HG03159 (cell line): ENCODE results near the gene LENG9.

ENCODE experiments used
- ATAC-seq: cut with Tn5 transposase; IDR thresholded peaks from one replicate; pipeline ENCODE4 v1.9.1; 2021; ENCODE audit warnings: mild to moderate bottlenecking, moderate library complexity; ENCODE audit not compliant: unreplicated experiment

Gene LENG9

DNA sequence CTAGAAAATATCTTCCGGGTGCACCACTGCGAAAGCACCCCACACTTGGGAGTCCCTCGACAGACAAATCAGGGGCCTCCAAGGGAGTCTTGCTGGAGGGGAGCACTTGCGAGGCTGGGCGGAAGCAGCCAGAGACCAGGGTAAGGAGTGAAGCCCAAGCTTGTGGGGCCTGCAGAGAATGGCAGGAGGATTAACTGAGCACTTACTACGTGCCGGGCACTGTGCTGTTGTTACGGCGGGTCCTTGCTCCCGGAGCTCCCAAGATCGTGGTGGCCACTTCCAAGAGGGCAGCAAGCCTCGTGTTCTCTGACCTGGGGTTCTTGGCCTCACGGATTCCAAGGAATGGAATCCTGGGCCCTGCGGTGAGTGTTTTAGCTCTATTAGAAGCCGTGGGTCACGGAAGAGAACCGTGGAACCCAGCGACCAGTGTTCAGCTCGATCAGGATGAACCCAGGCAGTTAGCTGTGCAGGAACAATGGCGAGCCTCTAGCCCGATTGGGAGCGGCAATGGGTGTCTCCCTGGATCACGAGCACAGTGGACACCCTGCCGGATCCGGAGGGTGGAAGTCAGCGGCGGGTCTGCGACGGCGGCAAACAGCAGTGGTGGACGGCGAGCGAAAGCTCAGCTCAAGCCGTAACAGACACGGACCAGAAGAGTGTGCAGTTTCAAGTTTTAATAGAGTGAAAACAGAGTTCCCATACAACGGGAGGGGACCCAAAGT lies 38.8 kb downstream of the LENG9 start:
- no peak for ATAC-seq

GRCh38 chr19:54424201-54424600 lies 39.4 kb downstream of the LENG9 start:
- no peak for ATAC-seq

GRCh38 chr19:54422136-54422535 lies 41.4 kb downstream of the LENG9 start:
- ATAC-seq = no peak

DNA sequence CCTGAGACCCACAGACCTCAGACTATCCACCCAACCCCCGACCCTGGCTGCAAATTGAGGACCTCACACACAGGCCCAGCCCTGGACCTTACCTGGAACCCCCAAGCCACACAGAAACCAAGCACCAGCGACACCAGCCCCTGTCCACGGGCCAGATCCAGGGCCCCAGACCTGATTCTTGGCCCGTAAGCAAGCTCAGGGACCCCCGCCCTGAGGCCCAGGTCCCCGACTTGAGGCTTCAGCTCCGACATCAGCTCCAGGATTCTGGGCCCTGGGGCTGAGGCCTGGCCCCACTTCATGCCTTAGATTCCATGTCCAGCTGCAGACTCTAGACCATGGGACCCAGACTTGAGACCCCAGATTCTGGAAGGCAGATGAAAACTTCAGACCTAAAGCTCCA lies 42.1 kb downstream of the LENG9 start:
- ATAC-seq = no peak

- no peak for ATAC-seq
These were observed 42.4 kb downstream of the LENG9 start for GRCh38 chr19:54421169-54421516.

DNA sequence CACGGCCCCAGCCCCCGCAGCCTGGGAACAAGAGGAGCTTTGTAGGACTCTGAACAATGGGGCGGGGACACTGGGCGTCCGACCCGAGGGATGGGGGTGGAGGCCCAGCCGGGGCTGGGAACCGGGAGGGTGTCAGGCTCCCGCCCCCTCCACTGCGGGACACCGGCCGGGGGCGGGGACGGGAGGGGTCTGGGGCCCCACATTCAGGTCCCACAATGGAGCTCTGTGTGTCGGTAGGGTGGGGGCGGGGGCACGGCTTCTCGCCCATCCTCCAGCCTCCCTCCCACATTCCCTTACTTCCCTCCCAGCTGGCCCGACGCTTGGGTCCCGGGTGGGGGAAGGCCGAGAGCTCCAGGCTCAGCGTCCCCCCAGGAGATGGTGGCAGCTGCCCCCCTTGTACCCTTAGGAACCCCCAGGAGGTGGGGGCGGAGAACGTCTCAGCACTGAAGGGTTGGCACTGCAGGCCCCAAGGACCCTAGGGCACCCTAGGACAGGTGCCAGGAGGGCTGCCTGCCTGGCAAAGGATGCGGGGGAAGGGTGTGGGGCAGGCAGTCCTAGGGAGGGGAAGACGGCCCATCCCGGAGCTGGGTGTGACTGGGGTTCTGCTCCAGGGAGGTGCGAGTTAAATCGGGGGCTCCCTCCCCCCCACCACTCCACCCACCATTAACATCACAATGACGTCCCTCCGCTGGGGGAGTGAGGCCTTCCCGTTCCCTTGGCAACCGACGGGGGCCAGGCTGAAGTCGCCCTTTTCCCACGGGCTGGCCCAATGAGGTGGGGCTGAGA lies 43.0 kb downstream of the LENG9 start:
- no peak for ATAC-seq

GRCh38 chr19:54420068-54420382 lies 43.6 kb downstream of the LENG9 start:
- ATAC-seq = no peak

GRCh38 chr19:54418930-54419800 lies 44.4 kb downstream of the LENG9 start:
- ATAC-seq = no peak

DNA sequence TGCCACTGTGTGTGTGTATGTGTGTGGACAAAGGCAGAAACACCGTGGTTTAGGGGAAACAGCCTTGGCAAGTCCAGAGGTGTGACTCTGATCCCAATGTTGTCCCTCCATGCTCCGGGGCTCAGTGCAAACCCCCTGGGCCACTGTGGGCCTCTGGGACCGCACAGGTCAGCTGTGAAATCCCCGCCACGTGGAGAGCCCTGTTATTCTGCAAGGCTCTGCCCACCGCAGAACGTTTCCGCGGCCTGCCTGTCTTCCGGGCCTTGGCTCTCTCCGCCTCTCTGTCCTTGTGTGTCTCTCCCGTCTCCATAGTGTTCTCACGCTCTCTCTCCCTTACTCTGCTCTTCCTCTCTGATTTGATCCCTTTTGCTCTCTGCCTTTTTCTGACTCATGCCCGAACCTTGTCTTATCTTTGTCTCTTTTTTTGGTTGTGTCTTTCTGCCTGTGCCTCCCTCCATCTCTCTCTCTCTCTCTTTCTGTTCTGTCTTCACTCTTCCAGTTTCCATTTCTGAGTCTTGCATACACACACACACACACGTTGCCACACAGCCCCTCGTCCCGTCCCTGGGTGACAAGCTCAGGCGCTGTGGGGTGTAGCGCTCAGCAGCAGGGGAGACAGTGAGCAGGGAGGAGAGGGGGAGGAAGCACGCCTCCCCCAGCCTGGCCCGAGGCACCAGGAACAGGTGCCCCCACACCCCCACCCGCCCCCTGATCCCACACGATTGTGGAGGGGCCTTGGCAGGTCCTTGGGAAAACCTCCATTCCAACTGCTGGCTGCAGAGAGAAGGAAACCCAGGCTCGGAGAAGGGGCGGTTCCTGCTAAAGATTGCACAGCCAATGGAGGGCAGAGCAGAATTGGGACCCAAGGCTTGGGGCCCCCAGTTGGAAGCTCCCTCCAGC lies 45.3 kb downstream of the LENG9 start:
- ATAC-seq = no peak

DNA sequence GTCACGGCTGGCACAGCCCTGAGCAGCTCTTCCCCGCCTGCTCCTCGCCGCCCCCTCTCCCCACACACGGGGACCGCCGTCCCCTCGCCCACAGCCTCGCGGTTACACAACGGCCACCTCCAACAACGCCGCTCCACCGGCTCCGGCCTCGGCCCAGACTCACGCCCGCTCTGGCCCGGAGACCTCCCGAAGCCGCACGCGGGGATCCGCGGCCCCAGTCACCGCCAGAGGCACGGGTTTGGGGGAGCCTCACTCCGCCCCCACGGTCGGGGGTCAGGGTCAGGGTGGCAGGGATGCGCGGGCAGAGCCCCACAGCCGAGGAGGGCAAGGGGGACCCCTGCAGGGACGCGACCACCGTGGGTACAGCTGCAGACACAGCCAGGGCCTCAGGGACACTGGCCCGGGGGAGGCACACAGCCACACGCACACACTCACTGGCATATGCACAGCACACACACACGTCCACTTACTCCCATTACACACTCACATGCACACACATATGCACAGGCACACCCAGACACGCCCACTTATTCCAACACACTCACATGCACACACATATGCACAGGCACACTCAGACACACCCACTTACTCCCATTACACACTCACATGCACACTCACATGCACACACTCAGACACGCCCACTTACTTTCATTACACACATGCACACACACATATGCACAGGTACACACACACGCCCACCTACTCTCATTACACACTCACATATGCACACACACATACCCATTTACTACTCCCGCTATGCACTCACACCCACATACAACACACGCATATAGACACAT lies 46.7 kb downstream of the LENG9 start:
- ATAC-seq = no peak

- ATAC-seq = no peak
These were observed 47.5 kb downstream of the LENG9 start for GRCh38 chr19:54415901-54416673.

GRCh38 chr19:54415208-54415900 lies 48.2 kb downstream of the LENG9 start, which contains the start of gene TTYH1:
TTYH1 (plus strand) TSS chr19:54415464; CDS start chr19:54415553, 89 bp downstream.
- ATAC-seq = no peak

DNA sequence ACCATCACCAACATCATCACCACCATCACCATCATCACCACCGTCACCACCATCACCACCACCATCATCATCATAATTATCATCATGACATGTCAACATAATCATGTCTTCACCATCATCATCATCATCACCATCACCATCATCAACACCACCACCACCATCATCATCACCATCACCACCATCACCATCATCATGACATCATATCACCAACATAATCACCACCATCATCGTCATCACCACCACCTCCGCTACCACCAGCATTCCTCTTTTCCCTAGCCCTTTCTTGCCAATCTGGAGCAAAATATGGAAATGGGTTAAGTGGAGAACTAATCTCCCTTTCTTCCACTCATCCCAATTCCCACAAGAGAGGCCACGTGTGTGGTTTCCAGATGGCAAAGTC lies 49.4 kb downstream of the LENG9 start:
- no peak for ATAC-seq

DNA sequence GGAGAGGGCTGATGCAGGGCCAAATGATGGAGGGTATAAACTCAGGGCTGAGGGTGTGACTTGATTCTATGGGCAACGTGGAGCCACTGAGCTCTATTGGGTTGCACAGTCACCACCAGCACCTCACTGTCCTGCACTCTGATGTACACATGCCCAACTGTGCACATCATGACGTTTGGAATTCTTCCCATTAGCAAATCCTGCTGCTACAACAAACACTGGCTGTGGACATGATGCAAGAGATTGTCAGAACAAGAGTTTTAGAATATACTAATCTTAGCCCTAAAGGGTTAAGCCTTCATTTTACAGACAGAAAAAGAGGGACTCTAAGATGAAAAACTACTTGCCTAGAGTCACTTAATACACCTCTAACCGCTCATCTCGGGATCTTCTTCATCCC lies 50.7 kb downstream of the LENG9 start:
- ATAC-seq = no peak
